Sigmoid colon (tissue), 7 donors: ENCODE results near the gene FURIN. TPM values are rescaled to one million over a fixed set of nuclear protein-coding genes. Genes with fewer than 3 reads are reported as not detected.

ENCODE experiments used
- DNase-seq: peaks from one replicate; pipeline ENCODE4 v3.0.0-alpha.2; 2019
- H3K27ac ChIP-seq, 4 donors: fragments of 200-600 bp; sonication (generic); one replicate each; pipeline ENCODE4 v1.5.1; 2016 to 2019; ENCODE audit warnings: mild to moderate bottlenecking in 1 of 4
- H3K27me3 ChIP-seq, 3 donors: fragments of 200-600 bp; sonication (generic); one replicate each; pipeline ENCODE4 v1.5.1; 2019; ENCODE audit warnings: mild to moderate bottlenecking in 1 of 3
- H3K36me3 ChIP-seq, 4 donors: fragments of 200-600 bp; sonication (generic); one replicate each; pipeline ENCODE4 v1.5.1; 2016 to 2019
- H3K4me1 ChIP-seq, 4 donors: fragments of 200-600 bp; sonication (generic); one replicate each; pipeline ENCODE4 v1.5.1; 2017 to 2019
- H3K4me3 ChIP-seq, 4 donors: fragments of 200-600 bp; sonication (generic); one replicate each; pipeline ENCODE4 v1.5.1; 2017 to 2019; ENCODE audit warnings: mild to moderate bottlenecking in 2 of 4, moderate library complexity in 1 of 4
- H3K9me3 ChIP-seq, 4 donors: fragments of 200-600 bp in 3 of 4; sonication (generic) in 3 of 4; one replicate each; pipeline versions ENCODE4 v1.5.1 to v1.6.1; 2013 to 2019
- CTCF ChIP-seq, 4 experiments: fragments of 450-650 bp in 3 of 4; fragments of 200-600 bp in 1 of 4; IDR thresholded peaks; one replicate each; pipeline ENCODE4 v1.5.1; 2016 to 2019; ENCODE audit warnings: antibody characterized with exemption in 4 of 4, mild to moderate bottlenecking in 3 of 4, moderate library complexity in 2 of 4
- EP300 ChIP-seq, 4 donors: sonication (generic); formaldehyde crosslinking; IDR thresholded peaks; one replicate each; pipeline ENCODE4 v1.6.1; 2017; ENCODE audit warnings: antibody characterized with exemption in 4 of 4
- POLR2A ChIP-seq, 2 donors: fragments of 450-650 bp; IDR thresholded peaks; one replicate each; pipeline ENCODE4 v1.6.1; 2016; ENCODE audit warnings: antibody characterized with exemption in 2 of 2, mild to moderate bottlenecking in 2 of 2, moderate library complexity in 2 of 2
- POLR2AphosphoS5 ChIP-seq, 4 donors: sonication (generic); formaldehyde crosslinking; IDR thresholded peaks; one replicate each; pipeline ENCODE4 v1.6.1; 2017; ENCODE audit warnings: antibody characterized with exemption in 4 of 4
- WGBS, 2 donors: extraction: QIAGEN DNeasy Blood & Tissue Kit; methylation state at CpG; one replicate each; pipeline ENCODE4 v1.1.7; 2013; 5-methylcytosine and 5-hydroxymethylcytosine counted together
- intact Hi-C: fragments of 100-400 bp; cut with DNase I; formaldehyde crosslinking; loops from one replicate; pipeline ENCODE4 v1.15.1; 2023
- polyA plus RNA-seq, 3 donors: library from polyadenylated mRNA; stranded (reverse); fragments of 200-250 nt; gene quantifications; one replicate each; pipeline ENCODE4 v1.2.3, GENCODE V29; 2013
- total RNA-seq, 4 donors: library from RNA; depleted of rRNA; stranded (reverse); fragments of >200 nt; gene quantifications; one replicate each; pipeline ENCODE4 v1.1.0, GENCODE V29; 2016
- donor health status: healthy with polysubstance abuse.
- donor health status: Bipolar disorder and iron deficiency.
- donor health status: healthy.

The FURIN gene
- total and polyA plus RNA-seq, 7 donors = 21.0 to 69.2 (median 24.6) TPM

DNA sequence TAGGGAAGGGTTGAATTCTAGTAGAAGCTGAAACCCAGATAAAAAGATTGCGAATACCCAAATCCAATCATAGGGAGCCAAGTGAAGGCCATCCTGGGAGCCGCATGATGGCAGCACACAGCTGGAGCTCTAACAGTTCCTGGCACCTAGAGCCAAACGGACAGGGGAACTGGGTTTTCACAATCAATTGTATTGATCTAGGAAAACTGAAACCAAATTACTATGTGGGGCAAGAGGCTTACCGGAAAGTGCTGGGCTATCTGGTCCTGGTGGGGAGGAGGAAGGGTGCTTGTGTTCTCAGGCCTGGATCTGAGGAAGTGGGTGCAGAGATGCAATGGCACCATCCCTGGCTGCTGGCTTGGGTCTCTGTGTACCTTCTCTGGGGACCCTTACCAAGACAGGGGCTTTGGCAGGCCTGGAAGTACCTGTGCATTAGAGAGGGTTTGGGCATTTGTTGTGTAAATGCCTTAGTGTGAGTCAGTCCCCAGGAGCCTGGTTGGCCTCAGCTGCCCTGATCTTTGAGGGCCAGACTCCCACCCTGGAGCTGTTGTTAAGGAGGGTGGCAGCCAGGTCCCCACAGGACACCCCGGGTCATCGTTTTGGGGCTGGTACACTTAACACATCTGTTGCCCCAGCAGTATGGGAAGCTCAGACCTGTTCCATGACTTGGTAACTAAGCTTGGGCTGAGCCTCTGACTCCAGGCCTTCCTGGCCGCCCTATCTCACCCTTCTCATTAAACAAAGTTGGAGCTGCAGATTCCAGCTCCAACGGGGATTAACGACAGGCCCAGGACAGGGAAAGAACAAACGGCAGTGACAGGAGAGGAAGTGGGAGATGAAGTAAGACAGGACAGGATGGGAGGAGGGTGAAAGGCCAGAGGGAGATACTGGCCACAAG, 8.9 kb upstream of the FURIN start:
- Histone ChIP-seq H3K4me3 (no peak overlapping the region), H3K36me3 (no peaks in the 10 kb centered on the region), H3K27ac (no peak overlapping the region), H3K4me1 (no peaks in the 10 kb centered on the region), H3K27me3 (no peaks in the 10 kb centered on the region), H3K9me3 (no peaks in the 10 kb centered on the region)
- 55 to 73% methylated on average over 10 of the region's 10 CpGs for WGBS, 2 donors
- intact Hi-C loops = no loop called here
- TF ChIP-seq POLR2AphosphoS5 (IDR thresholded peaks at IDR 0.05) = no peak
- TF ChIP-seq EP300 (IDR thresholded peaks at IDR 0.05) = no peak
- no peak for TF ChIP-seq CTCF (IDR thresholded peaks at IDR 0.05)
- TF ChIP-seq POLR2A (IDR thresholded peaks at IDR 0.05) = no peak
- no peak for DNase-seq

- DNase-seq = no peak
- TF ChIP-seq POLR2AphosphoS5 (IDR thresholded peaks at IDR 0.05) (no peak), CTCF (IDR thresholded peaks at IDR 0.05) (no peak), EP300 (IDR thresholded peaks at IDR 0.05) (no peak), POLR2A (IDR thresholded peaks at IDR 0.05) (no peak)
Measured at GRCh38 chr15:90860450-90860849, 7.9 kb upstream of the FURIN start.

DNA sequence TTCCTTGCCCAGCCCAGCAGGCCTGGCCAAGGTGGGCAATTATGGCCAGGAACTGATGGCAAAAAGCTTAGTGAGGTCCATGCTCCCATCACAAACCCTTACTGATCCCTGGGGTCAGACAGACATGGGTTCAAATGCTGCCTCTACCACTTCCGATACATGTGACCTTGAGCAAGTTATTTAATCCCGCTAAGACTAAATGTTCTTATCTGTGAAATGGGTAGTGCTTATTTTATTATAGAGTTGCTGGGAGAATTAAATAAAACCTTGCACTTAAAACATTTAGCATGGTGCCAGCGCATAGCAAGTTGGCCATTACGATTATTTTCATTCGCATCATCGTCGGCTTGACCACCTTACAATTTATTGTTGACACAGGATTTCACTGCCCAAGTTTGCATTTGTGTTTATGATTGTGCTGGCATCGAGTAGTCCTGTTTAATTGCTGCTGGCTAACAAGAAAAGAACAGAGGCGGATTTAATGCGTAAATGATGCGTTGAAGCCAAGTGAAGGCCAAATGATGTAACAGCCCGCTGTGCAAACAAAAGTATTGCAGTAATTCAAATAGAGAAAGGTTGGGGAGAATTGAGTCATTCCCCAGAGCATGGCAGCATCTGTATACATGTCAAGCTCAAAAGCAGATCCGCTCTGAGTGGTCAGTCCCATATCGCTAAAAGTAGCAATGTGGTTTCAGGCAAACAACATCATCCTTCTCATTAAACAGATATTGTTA, 7.3 kb upstream of the FURIN start:
- WGBS, 2 donors = 19 to 71% methylated on average over 14 of the region's 14 CpGs
- intact Hi-C loops = no loop called here
- H3K4me1 ChIP-seq = no peaks in the 10 kb centered on the region
- H3K27me3 ChIP-seq = no peaks in the 10 kb centered on the region
- no peaks in the 10 kb centered on the region for H3K9me3 ChIP-seq
- TF ChIP-seq EP300 (IDR thresholded peaks at IDR 0.05) (no peak), POLR2A (IDR thresholded peaks at IDR 0.05) (no peak), CTCF (IDR thresholded peaks at IDR 0.05) (no peak), POLR2AphosphoS5 (IDR thresholded peaks at IDR 0.05) (no peak)
- H3K4me3 ChIP-seq = no peak overlapping the region
- no peak overlapping the region for H3K27ac ChIP-seq
- H3K36me3 ChIP-seq = no peaks in the 10 kb centered on the region
- no peak for DNase-seq

More at GRCh38 chr15:90860450-90860849, 7.9 kb upstream of the FURIN start:
- intact Hi-C loops = no loop called here
- WGBS, 2 donors = 29 to 85% methylated on average over 7 of the region's 7 CpGs
- Histone ChIP-seq H3K36me3 (no peaks in the 10 kb centered on the region), H3K4me3 (no peak overlapping the region), H3K4me1 (no peaks in the 10 kb centered on the region), H3K9me3 (no peaks in the 10 kb centered on the region), H3K27me3 (no peaks in the 10 kb centered on the region), H3K27ac (no peak overlapping the region)

DNA sequence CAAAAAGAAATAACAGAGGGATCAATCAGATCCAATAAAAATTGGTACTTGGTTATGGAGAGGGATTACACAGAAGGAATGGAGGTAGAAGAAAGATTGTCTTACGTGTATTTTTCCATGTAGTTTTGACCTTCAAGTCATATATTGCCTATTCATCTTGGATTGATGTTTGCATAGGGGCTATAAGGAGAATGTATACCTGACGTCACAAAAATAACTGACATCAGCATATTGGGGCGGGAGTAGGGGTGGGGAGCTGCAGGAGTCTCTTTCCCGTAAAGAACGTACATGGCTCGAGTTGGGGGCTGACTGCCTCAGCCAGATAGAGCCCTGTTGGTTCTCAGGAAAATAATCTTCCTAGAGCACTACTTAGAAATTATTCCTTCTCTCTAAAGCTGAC, 5.9 kb upstream of the FURIN start:
- no peaks in the 10 kb centered on the region for H3K9me3 ChIP-seq
- H3K27ac ChIP-seq = no peak overlapping the region
- WGBS, 2 donors = 47 to 84% methylated on average over 6 of the region's 6 CpGs
- no peak overlapping the region for H3K4me3 ChIP-seq
- H3K4me1 ChIP-seq = no peaks in the 10 kb centered on the region
- TF ChIP-seq POLR2AphosphoS5 (IDR thresholded peaks at IDR 0.05) (no peak), CTCF (IDR thresholded peaks at IDR 0.05) (no peak), EP300 (IDR thresholded peaks at IDR 0.05) (no peak), POLR2A (IDR thresholded peaks at IDR 0.05) (no peak)
- no peak for DNase-seq
- H3K27me3 ChIP-seq = no peaks in the 10 kb centered on the region
- intact Hi-C loops = no loop called here
- no peaks in the 10 kb centered on the region for H3K36me3 ChIP-seq
